ENCODE results near the gene CFAP65.

GRCh38 chr2:219002395-219003266, 38.7 kb downstream of the CFAP65 start:
- TF ChIP-seq CTCF (IDR thresholded peaks at IDR 0.05; ENCODE audit: low read depth, low read length): no peak
- no peak for TF ChIP-seq EZH2phosphoT487 (IDR thresholded peaks at IDR 0.05; ENCODE audit: low read depth)

Measured in OCI-LY3 (cell line).